GM23338 (cell line): Measurements from ENCODE around the gene XXYLT1.

Experiments used
- CREB1 ChIP-seq: fragments of 250-450 bp; sonication (Bioruptor Pico); IDR thresholded peaks from 2 replicates; pipeline ENCODE4 v1.5.0; 2020; ENCODE audit warnings: low read depth, mild to moderate bottlenecking, moderate library complexity
- CTCF ChIP-seq, 2 experiments: fragments of 200-600 bp in 1 of 2; sonication (generic) in 1 of 2; conservative IDR thresholded peaks; 2 replicates each; pipeline versions ENCODE4 v1.5.1 to v1.6.1; 2016 to 2017; ENCODE audit warnings: antibody characterized with exemption in 2 of 2, low read depth in 2 of 2, mild to moderate bottlenecking in 2 of 2, moderate library complexity in 1 of 2
- EZH2 ChIP-seq: fragments of 200-600 bp; sonication (generic); IDR thresholded peaks from one replicate; pipeline ENCODE4 v1.8.0; 2017; ENCODE audit warnings: antibody characterized with exemption, mild to moderate bottlenecking, low read depth; ENCODE audit not compliant: unreplicated experiment
- EZH2phosphoT487 ChIP-seq: fragments of 200-600 bp; sonication (generic); IDR thresholded peaks from one replicate; pipeline ENCODE4 v1.8.1; 2018; ENCODE audit warnings: antibody characterized with exemption; ENCODE audit not compliant: unreplicated experiment
- JUNB ChIP-seq: IDR thresholded peaks from one replicate; pipeline ENCODE4 v1.6.1; 2016; ENCODE audit warnings: antibody characterized with exemption; ENCODE audit not compliant: unreplicated experiment
- POLR2AphosphoS5 ChIP-seq: IDR thresholded peaks from 2 replicates; pipeline ENCODE4 v1.6.1; 2016; ENCODE audit warnings: antibody characterized with exemption, low read depth
- REST ChIP-seq: IDR thresholded peaks from one replicate; pipeline ENCODE4 v1.6.1; 2018; ENCODE audit warnings: antibody characterized with exemption; ENCODE audit not compliant: unreplicated experiment
- STAT1 ChIP-seq: IDR thresholded peaks from one replicate; pipeline ENCODE4 v1.6.1; 2016; ENCODE audit warnings: antibody characterized with exemption; ENCODE audit not compliant: unreplicated experiment
- ZNF331 ChIP-seq: fragments of 250-450 bp; sonication (Bioruptor Pico); IDR thresholded peaks from 2 replicates; pipeline ENCODE4 v1.5.0; 2020; ENCODE audit warnings: low read depth, mild to moderate bottlenecking, moderate library complexity

GRCh38 chr3:195076981-195077610 is 193.9 kb downstream of the XXYLT1 start:
- TF ChIP-seq EZH2 (no peak), CTCF (conservative IDR thresholded peaks at IDR 0.05; ENCODE audit: low read depth in 2 of 2) (no peak), EZH2phosphoT487 (no peak), POLR2AphosphoS5 (no peak), CREB1 (CRISPR knock-in tag) (no peak), REST (no peak), JUNB (no peak), STAT1 (no peak), ZNF331 (no peak)
